Adipose tissue (tissue), 3 donors: ENCODE data around the gene RUNDC3A. TPM values are rescaled to one million over a fixed set of nuclear protein-coding genes. Genes with fewer than 3 reads are reported as not detected.
"Not testable (repeated sequence)": the region's sequence is repeated elsewhere in the genome, so short reads cannot be mapped to it uniquely, and the experiment has no call there.

Source experiments
- H3K27ac ChIP-seq: one replicate; pipeline ENCODE4 v1.5.1; 2013; ENCODE audit warnings: low read depth, low read length
- WGBS, 3 donors: extraction: QIAGEN DNeasy Blood & Tissue Kit; methylation state at CpG; one replicate each; pipeline ENCODE4 v1.1.7; 2013; 5-methylcytosine and 5-hydroxymethylcytosine counted together
- polyA plus RNA-seq, 3 donors: library from polyadenylated mRNA; stranded (reverse); fragments of 200-250 nt; gene quantifications; one replicate each; pipeline ENCODE4 v1.2.3, GENCODE V29; 2013
- donor health status: healthy with polysubstance abuse.
- donor health status: Bipolar disorder and iron deficiency.
- donor health status: healthy.

Gene RUNDC3A
- polyA plus RNA-seq, 3 donors = 0.25 to 4.2 TPM; not detected in 1

GRCh38 chr17:44331249-44331760 lies 22.9 kb downstream of the RUNDC3A start:
- H3K27ac ChIP-seq = no peak overlapping the region
- 1 to 4% (median 4%) methylated on average over 7 of the region's 7 CpGs for WGBS, 3 donors

- H3K27ac ChIP-seq = no peak overlapping the region
- WGBS, 3 donors = 34 to 74% (median 43%) methylated on average over 5 of the region's 5 CpGs
Measured at GRCh38 chr17:44333371-44333770, 25.0 kb downstream of the RUNDC3A start.

GRCh38 chr17:44334315-44334714 lies 25.9 kb downstream of the RUNDC3A start:
- no peak overlapping the region for H3K27ac ChIP-seq
- WGBS, 3 donors = 46 to 56% (median 51%) methylated on average over 2 of the region's 2 CpGs

GRCh38 chr17:44334727-44335126 lies 26.3 kb downstream of the RUNDC3A start:
- no peak overlapping the region for H3K27ac ChIP-seq
- 59 to 75% (median 64%) methylated on average over 3 of the region's 3 CpGs for WGBS, 3 donors

- H3K27ac ChIP-seq = no peak overlapping the region
- WGBS, 3 donors = 54 to 74% (median 70%) methylated on average over 3 of the region's 3 CpGs
Measured at GRCh38 chr17:44335564-44335963, 27.2 kb downstream of the RUNDC3A start.

GRCh38 chr17:44335968-44336367 lies 27.6 kb downstream of the RUNDC3A start:
- H3K27ac ChIP-seq = no peak overlapping the region
- WGBS, 3 donors = 40 to 45% (median 41%) methylated on average over 5 of the region's 5 CpGs

- WGBS, 3 donors = 55 to 66% (median 59%) methylated on average over 6 of the region's 6 CpGs
- no peak overlapping the region for H3K27ac ChIP-seq
Measured at GRCh38 chr17:44338702-44339101, 30.3 kb downstream of the RUNDC3A start.

GRCh38 chr17:44340553-44340952 lies 32.2 kb downstream of the RUNDC3A start:
- H3K27ac ChIP-seq = not testable (repeated sequence)
- 68 to 80% (median 75%) methylated on average over 5 of the region's 5 CpGs for whole genome bisulfite sequencing, 3 donors

- 65 to 67% (median 65%) methylated on average over 11 of the region's 11 CpGs for WGBS, 3 donors
- H3K27ac ChIP-seq = no peak overlapping the region
Measured at GRCh38 chr17:44343510-44344209, 35.3 kb downstream of the RUNDC3A start.

GRCh38 chr17:44344939-44345453 lies 36.6 kb downstream of the RUNDC3A start, which contains the start of gene GRN:
GRN (plus strand) TSS chr17:44345302; CDS start chr17:44349165, 3,863 bp downstream.
- no peak within 1 kb of the TSS for H3K27ac ChIP-seq
- WGBS, 3 donors = 0% methylated on average over 26 of the region's 26 CpGs

- 1 to 2% (median 2%) methylated on average over 14 to 21 of the region's 21 CpGs for WGBS, 3 donors
- no peak overlapping the region for H3K27ac ChIP-seq
Measured at GRCh38 chr17:44345454-44346026, 37.1 kb downstream of the RUNDC3A start.

- WGBS, 3 donors = 63 to 73% (median 73%) methylated on average over 13 of the region's 13 CpGs
- no peak overlapping the region for H3K27ac ChIP-seq
Measured at GRCh38 chr17:44346064-44346844, 37.9 kb downstream of the RUNDC3A start.

- 79 to 87% (median 79%) methylated on average over 17 to 18 of the region's 18 CpGs for WGBS, 3 donors
- H3K27ac ChIP-seq = not testable (repeated sequence)
Measured at GRCh38 chr17:44347206-44348055, 39.0 kb downstream of the RUNDC3A start.

GRCh38 chr17:44348234-44348987 lies 40.0 kb downstream of the RUNDC3A start:
- H3K27ac ChIP-seq = no peak overlapping the region
- 57 to 91% (median 65%) methylated on average over 9 of the region's 9 CpGs for WGBS, 3 donors

GRCh38 chr17:44348988-44349364 lies 40.6 kb downstream of the RUNDC3A start:
- WGBS, 3 donors = 78 to 93% (median 90%) methylated on average over 6 of the region's 6 CpGs
- H3K27ac ChIP-seq = no peak overlapping the region

- no peak overlapping the region for H3K27ac ChIP-seq
- WGBS, 3 donors = 88 to 93% (median 92%) methylated on average over 12 of the region's 12 CpGs
Measured at GRCh38 chr17:44349553-44350070, 41.2 kb downstream of the RUNDC3A start.

GRCh38 chr17:44350733-44351226 lies 42.4 kb downstream of the RUNDC3A start:
- H3K27ac ChIP-seq = no peak overlapping the region
- 64 to 70% (median 69%) methylated on average over 6 of the region's 6 CpGs for WGBS, 3 donors
